ENCODE measurements around the gene MARCHF11.

The MARCHF11 gene

DNA sequence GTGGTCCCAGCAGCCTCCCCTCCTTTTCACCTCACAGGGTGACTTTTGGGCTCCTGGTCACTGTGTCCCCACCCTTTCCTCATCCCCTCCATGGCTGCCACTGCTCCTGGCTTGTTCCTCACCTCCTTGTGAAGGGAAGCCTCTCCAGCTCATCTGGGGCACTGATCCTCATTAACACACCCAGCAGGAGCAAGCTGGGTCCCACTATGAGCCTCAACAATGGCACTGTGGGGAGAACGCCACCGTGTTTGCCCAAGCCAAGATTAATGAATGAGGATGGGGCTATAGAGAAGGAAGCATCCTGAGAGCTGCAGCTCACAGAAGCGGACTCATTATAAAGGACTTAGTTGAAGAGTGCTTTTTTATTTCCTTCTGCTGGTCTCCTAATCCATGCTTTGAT is 118.4 kb downstream of the MARCHF11 start:
- Histone ChIP-seq H3K9me3 (replicated peaks; ENCODE audit: insufficient read depth, low read length) (no peaks in the 10 kb centered on the region), H3K36me3 (replicated peaks; ENCODE audit: insufficient read depth, low read length) (no peaks in the 10 kb centered on the region), H3F3A (ENCODE audit: insufficient read depth, low read length) (peaks cover 5% of the 10 kb centered on the region; the same call in 1 of the 2 replicates), H3K9ac (ENCODE audit: low read length) (no peak overlapping the region), H3K4me1 (ENCODE audit: low read length) (peaks cover 6% of the 10 kb centered on the region), H3K27ac (ENCODE audit: low read length) (no peak overlapping the region), H2AFZ (ENCODE audit: low read length) (no peak overlapping the region), H3K9me2 (replicated peaks; ENCODE audit: insufficient read depth, low read length) (no peaks in the 10 kb centered on the region), H3K4me2 (ENCODE audit: low read depth, low read length) (no peak overlapping the region), H3K79me2 (ENCODE audit: low read length) (no peaks in the 10 kb centered on the region), H4K20me1 (ENCODE audit: insufficient read depth, low read length) (no peaks in the 10 kb centered on the region), H3K4me3 (ENCODE audit: low read length) (no peak overlapping the region), H3K27me3 (replicated peaks; ENCODE audit: insufficient read depth, low read length) (no peaks in the 10 kb centered on the region)
- no peak for DNase-seq
- TF ChIP-seq EZH2 (optimal IDR thresholded peaks at IDR 0.05; ENCODE audit: low read depth, low read length) (no peak), EZH2phosphoT487 (IDR thresholded peaks at IDR 0.05; ENCODE audit: low read length) (no peak)
- TF ChIP-seq, protein P1, sequence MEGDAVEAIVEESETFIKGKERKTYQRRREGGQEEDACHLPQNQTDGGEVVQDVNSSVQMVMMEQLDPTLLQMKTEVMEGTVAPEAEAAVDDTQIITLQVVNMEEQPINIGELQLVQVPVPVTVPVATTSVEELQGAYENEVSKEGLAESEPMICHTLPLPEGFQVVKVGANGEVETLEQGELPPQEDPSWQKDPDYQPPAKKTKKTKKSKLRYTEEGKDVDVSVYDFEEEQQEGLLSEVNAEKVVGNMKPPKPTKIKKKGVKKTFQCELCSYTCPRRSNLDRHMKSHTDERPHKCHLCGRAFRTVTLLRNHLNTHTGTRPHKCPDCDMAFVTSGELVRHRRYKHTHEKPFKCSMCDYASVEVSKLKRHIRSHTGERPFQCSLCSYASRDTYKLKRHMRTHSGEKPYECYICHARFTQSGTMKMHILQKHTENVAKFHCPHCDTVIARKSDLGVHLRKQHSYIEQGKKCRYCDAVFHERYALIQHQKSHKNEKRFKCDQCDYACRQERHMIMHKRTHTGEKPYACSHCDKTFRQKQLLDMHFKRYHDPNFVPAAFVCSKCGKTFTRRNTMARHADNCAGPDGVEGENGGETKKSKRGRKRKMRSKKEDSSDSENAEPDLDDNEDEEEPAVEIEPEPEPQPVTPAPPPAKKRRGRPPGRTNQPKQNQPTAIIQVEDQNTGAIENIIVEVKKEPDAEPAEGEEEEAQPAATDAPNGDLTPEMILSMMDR (IDR thresholded peaks at IDR 0.05; ENCODE audit: low read length): no peak

DNA sequence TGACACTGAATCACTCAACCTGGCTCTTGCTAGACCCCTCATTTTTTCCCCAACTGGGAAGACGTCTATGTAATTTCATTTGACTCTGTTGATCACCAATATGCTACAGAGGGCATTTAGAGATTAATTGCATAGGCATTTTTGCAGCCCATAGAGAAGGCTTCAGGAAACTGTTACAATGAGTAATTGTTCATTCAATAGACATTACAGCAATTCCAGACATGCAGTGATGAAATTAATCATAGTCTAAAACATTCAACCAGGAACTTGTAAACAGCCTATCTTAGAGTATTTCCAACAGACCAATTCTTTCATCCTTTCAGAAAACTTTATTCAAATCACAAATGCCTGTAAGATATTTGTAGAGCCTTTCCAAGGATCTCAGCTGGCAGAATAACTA is 122.3 kb downstream of the MARCHF11 start:
- Histone ChIP-seq H3K9ac (ENCODE audit: low read length) (no peak overlapping the region), H3K4me1 (ENCODE audit: low read length) (no peaks in the 10 kb centered on the region), H3K4me2 (ENCODE audit: low read depth, low read length) (no peak overlapping the region), H3K9me3 (replicated peaks; ENCODE audit: insufficient read depth, low read length) (no peaks in the 10 kb centered on the region), H3K36me3 (replicated peaks; ENCODE audit: insufficient read depth, low read length) (no peaks in the 10 kb centered on the region), H3K79me2 (ENCODE audit: low read length) (no peaks in the 10 kb centered on the region), H4K20me1 (ENCODE audit: insufficient read depth, low read length) (no peaks in the 10 kb centered on the region), H3K9me2 (replicated peaks; ENCODE audit: insufficient read depth, low read length) (no peaks in the 10 kb centered on the region), H3K4me3 (ENCODE audit: low read length) (no peak overlapping the region), H3K27me3 (replicated peaks; ENCODE audit: insufficient read depth, low read length) (no peaks in the 10 kb centered on the region), H2AFZ (ENCODE audit: low read length) (no peak overlapping the region), H3F3A (ENCODE audit: insufficient read depth, low read length) (no peaks in the 10 kb centered on the region), H3K27ac (ENCODE audit: low read length) (no peak overlapping the region)
- DNase-seq: no peak
- TF ChIP-seq EZH2phosphoT487 (IDR thresholded peaks at IDR 0.05; ENCODE audit: low read length): no peak
- TF ChIP-seq, protein P1 (IDR thresholded peaks at IDR 0.05; ENCODE audit: low read length): no peak
- TF ChIP-seq EZH2 (optimal IDR thresholded peaks at IDR 0.05; ENCODE audit: low read depth, low read length): no peak

DNA sequence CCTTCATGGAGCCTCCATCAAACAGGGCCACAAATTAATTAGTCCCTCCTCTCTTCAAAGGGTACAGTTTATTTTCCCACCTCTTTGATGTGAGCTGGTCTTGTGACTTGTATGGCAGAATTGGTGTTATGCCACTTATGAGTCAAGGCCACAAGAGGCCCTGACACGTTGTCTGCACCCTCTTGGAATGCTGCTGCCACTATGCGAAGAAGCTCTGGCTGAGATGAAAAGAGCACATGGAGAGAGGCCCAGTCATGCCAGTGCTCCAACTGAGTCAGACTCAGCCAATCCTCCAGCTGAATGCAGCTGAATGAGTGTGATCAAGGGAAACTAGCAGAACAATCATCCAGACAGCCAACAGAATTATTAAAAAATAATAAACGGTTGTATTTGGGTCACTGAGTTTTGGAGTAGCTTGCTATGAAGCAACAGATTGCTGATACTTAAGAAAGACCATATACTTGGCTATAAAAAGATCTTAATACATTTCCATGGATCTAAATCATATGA is 128.3 kb downstream of the MARCHF11 start:
- Histone ChIP-seq H3F3A (ENCODE audit: insufficient read depth, low read length) (no peaks in the 10 kb centered on the region), H2AFZ (ENCODE audit: low read length) (no peak overlapping the region), H3K27ac (ENCODE audit: low read length) (no peak overlapping the region), H3K27me3 (replicated peaks; ENCODE audit: insufficient read depth, low read length) (no peaks in the 10 kb centered on the region), H3K4me3 (ENCODE audit: low read length) (no peak overlapping the region), H3K4me1 (ENCODE audit: low read length) (no peaks in the 10 kb centered on the region), H3K4me2 (ENCODE audit: low read depth, low read length) (no peak overlapping the region), H3K9me2 (replicated peaks; ENCODE audit: insufficient read depth, low read length) (no peaks in the 10 kb centered on the region), H4K20me1 (ENCODE audit: insufficient read depth, low read length) (no peaks in the 10 kb centered on the region), H3K9ac (ENCODE audit: low read length) (no peak overlapping the region), H3K36me3 (replicated peaks; ENCODE audit: insufficient read depth, low read length) (no peaks in the 10 kb centered on the region), H3K79me2 (ENCODE audit: low read length) (no peaks in the 10 kb centered on the region), H3K9me3 (replicated peaks; ENCODE audit: insufficient read depth, low read length) (no peaks in the 10 kb centered on the region)
- no peak for DNase-seq
- TF ChIP-seq EZH2phosphoT487 (IDR thresholded peaks at IDR 0.05; ENCODE audit: low read length) (no peak), EZH2 (optimal IDR thresholded peaks at IDR 0.05; ENCODE audit: low read depth, low read length) (no peak)
- TF ChIP-seq, protein P1 (IDR thresholded peaks at IDR 0.05; ENCODE audit: low read length): no peak

Data from MM.1S (cell line).